Bronchial epithelial cell (primary cell): ENCODE measurements around the gene GNG8. TPM values are rescaled to one million over a fixed set of nuclear protein-coding genes. Genes with fewer than 3 reads are reported as not detected.
A peak's percentile ranks its signal among the peaks of the same experiment; 100 is the strongest.

Experiments
- DNase-seq: peaks from one replicate; pipeline ENCODE4 v3.0.0-alpha.2; 2010; ENCODE audit warnings: low read depth
- FAIRE-seq: peaks from 2 replicates; lab custom pipeline; 2011; peaks lifted over from hg19 to GRCh38; lab: Jason Lieb, UNC
- H3K27me3 ChIP-seq: 2 replicates; pipeline ENCODE4 v1.5.1; 2011; ENCODE audit warnings: low read length; ENCODE audit not compliant: control insufficient read depth, insufficient read depth
- H3K36me3 ChIP-seq: 2 replicates; pipeline ENCODE4 v1.5.1; 2011; ENCODE audit warnings: low read length; ENCODE audit not compliant: control insufficient read depth, insufficient read depth
- H3K4me3 ChIP-seq: 2 replicates; pipeline ENCODE4 v1.5.1; 2011; ENCODE audit warnings: mild to moderate bottlenecking, low read depth, low read length, control low read depth
- total RNA-seq: library from RNA; depleted of rRNA; stranded (reverse); fragments of >200 nt; gene quantifications from 2 replicates; pipeline ENCODE4 v1.2.1, GENCODE V29; 2014
- TF ChIP-seq, protein P1 (sequence below): IDR thresholded peaks from 2 replicates; pipeline ENCODE4 v1.5.1; 2011; ENCODE audit warnings: mild to moderate bottlenecking, moderate library complexity, low read length, control low read depth, inconsistent platforms; ENCODE audit not compliant: insufficient read depth, severe bottlenecking

The GNG8 gene
- total RNA-seq, 1 donor from 2014 or later, result not detected

- Histone ChIP-seq H3K27me3 (peaks cover 5% of the 10 kb centered on the region), H3K4me3 (no peak overlapping the region), H3K36me3 (no peaks in the 10 kb centered on the region)
- no peak for DNase-seq
- TF ChIP-seq, protein P1, sequence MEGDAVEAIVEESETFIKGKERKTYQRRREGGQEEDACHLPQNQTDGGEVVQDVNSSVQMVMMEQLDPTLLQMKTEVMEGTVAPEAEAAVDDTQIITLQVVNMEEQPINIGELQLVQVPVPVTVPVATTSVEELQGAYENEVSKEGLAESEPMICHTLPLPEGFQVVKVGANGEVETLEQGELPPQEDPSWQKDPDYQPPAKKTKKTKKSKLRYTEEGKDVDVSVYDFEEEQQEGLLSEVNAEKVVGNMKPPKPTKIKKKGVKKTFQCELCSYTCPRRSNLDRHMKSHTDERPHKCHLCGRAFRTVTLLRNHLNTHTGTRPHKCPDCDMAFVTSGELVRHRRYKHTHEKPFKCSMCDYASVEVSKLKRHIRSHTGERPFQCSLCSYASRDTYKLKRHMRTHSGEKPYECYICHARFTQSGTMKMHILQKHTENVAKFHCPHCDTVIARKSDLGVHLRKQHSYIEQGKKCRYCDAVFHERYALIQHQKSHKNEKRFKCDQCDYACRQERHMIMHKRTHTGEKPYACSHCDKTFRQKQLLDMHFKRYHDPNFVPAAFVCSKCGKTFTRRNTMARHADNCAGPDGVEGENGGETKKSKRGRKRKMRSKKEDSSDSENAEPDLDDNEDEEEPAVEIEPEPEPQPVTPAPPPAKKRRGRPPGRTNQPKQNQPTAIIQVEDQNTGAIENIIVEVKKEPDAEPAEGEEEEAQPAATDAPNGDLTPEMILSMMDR, result no peak
- FAIRE-seq, result no peak
Measured at GRCh38 chr19:46620267-46620666, 15.7 kb downstream of the GNG8 start.

DNA sequence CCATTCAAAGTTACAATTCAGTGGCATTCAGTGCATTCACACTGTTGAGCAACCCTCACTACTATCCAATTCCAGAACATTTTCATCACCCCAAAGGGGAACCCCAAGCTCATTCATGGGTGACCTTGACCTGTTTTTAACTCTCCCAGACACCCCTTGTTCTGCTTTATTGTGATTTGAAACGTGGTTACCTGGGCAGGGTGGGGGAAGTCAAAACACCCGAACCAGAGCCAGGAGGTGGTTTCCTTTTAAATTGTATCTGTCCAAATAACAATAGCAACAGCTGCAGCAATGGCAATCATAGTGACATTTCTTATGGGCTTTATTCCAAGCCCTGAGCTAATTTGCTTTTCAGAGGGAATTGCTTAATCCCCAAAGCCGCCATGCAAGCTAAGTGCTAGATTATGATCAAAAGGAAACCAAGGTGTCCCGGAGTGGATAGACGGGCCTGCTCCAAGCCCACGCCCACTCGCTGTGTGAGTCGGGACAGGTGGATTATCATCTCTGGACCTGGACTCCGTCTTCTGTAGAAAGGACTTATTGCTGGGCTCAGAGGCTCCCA is 17.3 kb downstream of the GNG8 start:
- Histone ChIP-seq H3K27me3 (peaks cover 5% of the 10 kb centered on the region), H3K4me3 (no peak overlapping the region), H3K36me3 (no peaks in the 10 kb centered on the region)
- DNase-seq, result no peak
- TF ChIP-seq, protein P1, result no peak
- FAIRE-seq, result no peak

- H3K4me3 ChIP-seq, result no peak overlapping the region
- no peak for DNase-seq
- FAIRE-seq, result no peak
- peaks cover 5% of the 10 kb centered on the region for H3K27me3 ChIP-seq
- H3K36me3 ChIP-seq, result no peaks in the 10 kb centered on the region
- TF ChIP-seq, protein P1, result no peak
Measured at GRCh38 chr19:46617601-46618000, 18.4 kb downstream of the GNG8 start.

DNA sequence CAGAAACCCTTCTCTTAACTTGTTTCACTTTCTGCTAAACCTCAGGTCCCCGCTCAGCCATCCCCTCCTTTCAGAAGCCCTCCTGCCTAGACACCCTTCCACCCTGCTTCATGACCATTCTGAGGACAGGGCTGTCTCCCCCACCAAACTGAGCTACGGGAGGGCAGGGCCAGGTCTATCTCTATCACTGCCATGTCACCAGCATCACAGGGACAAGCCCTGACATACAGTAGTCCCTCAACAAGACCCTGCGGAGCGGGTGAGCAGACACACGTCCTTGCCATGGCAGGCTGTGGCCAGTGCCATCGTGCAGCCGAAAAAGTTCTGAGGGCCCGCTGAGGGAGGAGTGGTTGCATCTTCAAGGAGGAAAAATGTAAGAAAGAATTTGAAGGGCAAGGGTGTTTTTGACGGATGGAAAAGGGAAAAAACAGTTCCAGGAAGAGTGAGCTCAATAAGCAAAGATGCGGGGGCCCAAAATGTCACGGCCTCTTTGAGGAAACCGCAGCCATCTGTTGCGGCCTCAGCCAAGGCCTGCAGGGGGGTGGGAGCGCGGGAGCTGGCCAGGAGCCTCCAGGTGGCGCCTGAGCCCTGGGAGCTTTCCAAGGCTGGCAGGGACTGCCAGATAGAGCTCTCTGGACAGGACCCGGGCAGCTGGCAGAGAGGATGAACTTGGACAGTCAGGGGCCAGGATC is 19.2 kb downstream of the GNG8 start:
- H3K36me3 ChIP-seq, result no peaks in the 10 kb centered on the region
- H3K4me3 ChIP-seq, result no peak overlapping the region
- TF ChIP-seq, protein P1, result peak; percentile 87
- FAIRE-seq (no peak), DNase-seq (peak; percentile 40)
- peaks cover 5% of the 10 kb centered on the region for H3K27me3 ChIP-seq

GRCh38 chr19:46615966-46616365 is 20.0 kb downstream of the GNG8 start:
- TF ChIP-seq, protein P1, result no peak
- FAIRE-seq (no peak), DNase-seq (no peak)
- Histone ChIP-seq H3K4me3 (no peak overlapping the region), H3K27me3 (peaks cover 2% of the 10 kb centered on the region), H3K36me3 (no peaks in the 10 kb centered on the region)
